ENCODE data around the gene OTOF. TPM values are rescaled to one million over a fixed set of nuclear protein-coding genes. Genes with fewer than 3 reads are reported as not detected.

OTOF gene
- total RNA-seq, 1 experiment from 2014 or later = not detected

DNA sequence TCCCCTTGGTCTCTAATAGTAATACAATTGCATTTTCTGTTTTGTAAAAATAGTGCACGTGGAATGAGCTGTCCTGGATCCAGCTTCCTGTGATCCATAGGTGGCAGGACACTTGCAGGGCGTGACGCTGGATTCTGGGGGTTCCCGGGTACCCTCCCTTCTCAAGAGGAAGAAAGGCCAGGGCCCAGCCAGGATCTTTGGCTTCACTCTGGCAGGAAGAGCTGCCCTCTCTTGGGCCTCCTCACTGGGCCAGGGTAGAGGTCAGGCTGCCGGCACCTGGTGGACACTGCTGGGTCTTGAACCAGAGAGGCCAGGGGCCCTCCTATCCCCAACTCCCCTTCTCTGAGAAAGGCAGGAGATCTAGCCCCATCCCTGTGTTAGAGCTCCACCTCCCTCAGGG lies 37.8 kb upstream of the OTOF start:
- POLR2A ChIA-PET (ENCODE audit: unreplicated experiment) = interaction anchor here (0.6 kb wide), 1 partner anchor 1778 kb away, joined by 7 read pairs; no protein-coding TSS in a partner anchor
- BruUV-seq (replicated peaks) = no TSS peak
- H2AFZ ChIP-seq = no peak overlapping the region
- H3K27ac ChIP-seq = no peak overlapping the region
- no peaks in the 10 kb centered on the region for H3K36me3 ChIP-seq (ENCODE audit: low read depth)
- no peaks in the 10 kb centered on the region for H3F3A ChIP-seq (ENCODE audit: insufficient read depth, low read depth)
- H4K20me1 ChIP-seq (ENCODE audit: insufficient read depth) = no peaks in the 10 kb centered on the region
- H3K4me2 ChIP-seq = no peak overlapping the region
- H3K9me2 ChIP-seq (ENCODE audit: insufficient read depth) = no peaks in the 10 kb centered on the region
- TF ChIP-seq EZH2 (IDR thresholded peaks at IDR 0.05; ENCODE audit: low read depth) = no peak
- TF ChIP-seq, protein P1, sequence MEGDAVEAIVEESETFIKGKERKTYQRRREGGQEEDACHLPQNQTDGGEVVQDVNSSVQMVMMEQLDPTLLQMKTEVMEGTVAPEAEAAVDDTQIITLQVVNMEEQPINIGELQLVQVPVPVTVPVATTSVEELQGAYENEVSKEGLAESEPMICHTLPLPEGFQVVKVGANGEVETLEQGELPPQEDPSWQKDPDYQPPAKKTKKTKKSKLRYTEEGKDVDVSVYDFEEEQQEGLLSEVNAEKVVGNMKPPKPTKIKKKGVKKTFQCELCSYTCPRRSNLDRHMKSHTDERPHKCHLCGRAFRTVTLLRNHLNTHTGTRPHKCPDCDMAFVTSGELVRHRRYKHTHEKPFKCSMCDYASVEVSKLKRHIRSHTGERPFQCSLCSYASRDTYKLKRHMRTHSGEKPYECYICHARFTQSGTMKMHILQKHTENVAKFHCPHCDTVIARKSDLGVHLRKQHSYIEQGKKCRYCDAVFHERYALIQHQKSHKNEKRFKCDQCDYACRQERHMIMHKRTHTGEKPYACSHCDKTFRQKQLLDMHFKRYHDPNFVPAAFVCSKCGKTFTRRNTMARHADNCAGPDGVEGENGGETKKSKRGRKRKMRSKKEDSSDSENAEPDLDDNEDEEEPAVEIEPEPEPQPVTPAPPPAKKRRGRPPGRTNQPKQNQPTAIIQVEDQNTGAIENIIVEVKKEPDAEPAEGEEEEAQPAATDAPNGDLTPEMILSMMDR (conservative IDR thresholded peaks at IDR 0.05) = no peak
- CTCF ChIA-PET = no interaction called here
- H3K9me3 ChIP-seq (ENCODE audit: insufficient read depth, low read depth) = no peaks in the 10 kb centered on the region
- intact Hi-C loops (cut with micrococcal nuclease; ENCODE audit: unreplicated experiment) = no loop called here
- DNase-seq = no peak
- H3K4me3 ChIP-seq = no peak overlapping the region
- H3K27me3 ChIP-seq (ENCODE audit: insufficient read depth, low read depth) = peaks cover 72% of the 10 kb centered on the region
- H3K79me2 ChIP-seq (ENCODE audit: low read depth) = no peaks in the 10 kb centered on the region
- no peaks in the 10 kb centered on the region for H3K4me1 ChIP-seq (replicated peaks; ENCODE audit: insufficient read depth)

DNA sequence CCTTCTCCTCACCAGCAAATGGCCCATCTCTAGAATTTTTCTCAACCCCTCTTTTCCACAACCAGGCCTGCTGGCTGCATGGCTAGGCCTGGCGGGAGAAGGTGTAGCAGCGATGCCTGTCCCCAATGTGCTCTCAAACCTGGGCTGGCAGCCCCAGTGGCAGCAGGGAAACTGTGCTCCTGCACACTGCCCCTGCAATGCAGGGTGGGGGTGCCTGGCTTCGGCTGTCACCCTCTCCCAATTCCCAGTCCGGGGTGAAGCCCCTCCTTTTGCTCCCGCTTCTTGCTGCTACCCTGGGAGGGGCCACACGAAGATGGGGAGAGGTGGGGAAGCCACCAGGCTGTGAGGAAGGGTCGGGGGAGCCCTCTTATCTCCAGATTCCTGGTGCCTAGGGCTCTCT lies 36.1 kb upstream of the OTOF start:
- Histone ChIP-seq H3K4me1 (replicated peaks; ENCODE audit: insufficient read depth) (no peaks in the 10 kb centered on the region), H3K79me2 (ENCODE audit: low read depth) (no peaks in the 10 kb centered on the region), H4K20me1 (ENCODE audit: insufficient read depth) (no peaks in the 10 kb centered on the region), H3K27ac (no peak overlapping the region), H3K9me2 (ENCODE audit: insufficient read depth) (no peaks in the 10 kb centered on the region), H3K9me3 (ENCODE audit: insufficient read depth, low read depth) (no peaks in the 10 kb centered on the region), H3K4me3 (no peak overlapping the region), H3K27me3 (ENCODE audit: insufficient read depth, low read depth) (peaks cover 71% of the 10 kb centered on the region), H3F3A (ENCODE audit: insufficient read depth, low read depth) (no peaks in the 10 kb centered on the region), H3K36me3 (ENCODE audit: low read depth) (no peaks in the 10 kb centered on the region), H3K4me2 (no peak overlapping the region), H2AFZ (no peak overlapping the region)
- ChIA-PET CTCF (interaction anchor here (0.5 kb wide), 1 partner anchor 46 kb away, joined by 7 read pairs; no protein-coding TSS in a partner anchor), POLR2A (ENCODE audit: unreplicated experiment) (no interaction called here)
- intact Hi-C loops (cut with micrococcal nuclease; ENCODE audit: unreplicated experiment) = no loop called here
- no TSS peak for BruUV-seq (replicated peaks)
- TF ChIP-seq, protein P1 (conservative IDR thresholded peaks at IDR 0.05) = no peak
- TF ChIP-seq EZH2 (IDR thresholded peaks at IDR 0.05; ENCODE audit: low read depth) = no peak
- DNase-seq = no peak

- no peaks in the 10 kb centered on the region for H3K9me2 ChIP-seq (ENCODE audit: insufficient read depth)
- no peaks in the 10 kb centered on the region for H3F3A ChIP-seq (ENCODE audit: insufficient read depth, low read depth)
- no peaks in the 10 kb centered on the region for H3K79me2 ChIP-seq (ENCODE audit: low read depth)
- peaks cover 70% of the 10 kb centered on the region for H3K27me3 ChIP-seq (ENCODE audit: insufficient read depth, low read depth)
- no peak overlapping the region for H2AFZ ChIP-seq
- no peak overlapping the region for H3K27ac ChIP-seq
- intact Hi-C loops (cut with micrococcal nuclease; ENCODE audit: unreplicated experiment) = no loop called here
- H3K9me3 ChIP-seq (ENCODE audit: insufficient read depth, low read depth) = no peaks in the 10 kb centered on the region
- ChIA-PET CTCF (no interaction called here), POLR2A (ENCODE audit: unreplicated experiment) (interaction anchor here (0.6 kb wide), 1 partner anchor 1140 kb away, joined by 3 read pairs; no protein-coding TSS in a partner anchor)
- H4K20me1 ChIP-seq (ENCODE audit: insufficient read depth) = no peaks in the 10 kb centered on the region
- TF ChIP-seq, protein P1 (conservative IDR thresholded peaks at IDR 0.05) = no peak
- no peak for TF ChIP-seq EZH2 (IDR thresholded peaks at IDR 0.05; ENCODE audit: low read depth)
- H3K4me3 ChIP-seq = no peak overlapping the region
- no peak for DNase-seq
- H3K36me3 ChIP-seq (ENCODE audit: low read depth) = no peaks in the 10 kb centered on the region
- no peak overlapping the region for H3K4me2 ChIP-seq
- no TSS peak for BruUV-seq (replicated peaks)
- H3K4me1 ChIP-seq (replicated peaks; ENCODE audit: insufficient read depth) = no peaks in the 10 kb centered on the region
These were observed 35.3 kb upstream of the OTOF start for GRCh38 chr2:26513261-26513660.

All from PC-9 (cell line).